Endothelial cell (in vitro differentiated cells): ENCODE data around the gene SCN3A. TPM values are rescaled to one million over a fixed set of nuclear protein-coding genes. Genes with fewer than 3 reads are reported as not detected.

Source experiments
- DNase-seq: peaks from one replicate; pipeline ENCODE4 v3.0.0; 2021; ENCODE audit warnings: low spot score
- H3K27ac Mint-ChIP-seq: one replicate; pipeline ENCODE4 v1.8.0; 2021; ENCODE audit warnings: mixed read lengths, inconsistent platforms; ENCODE audit not compliant: unreplicated experiment
- H3K27me3 Mint-ChIP-seq: one replicate; pipeline ENCODE4 v1.8.0; 2021; ENCODE audit warnings: mild to moderate bottlenecking, moderate library complexity, mixed read lengths, inconsistent platforms; ENCODE audit not compliant: unreplicated experiment
- H3K36me3 Mint-ChIP-seq: one replicate; pipeline ENCODE4 v1.8.0; 2021; ENCODE audit warnings: mild to moderate bottlenecking, low read depth, mixed read lengths, inconsistent platforms; ENCODE audit not compliant: unreplicated experiment
- H3K4me1 Mint-ChIP-seq: one replicate; pipeline ENCODE4 v1.8.0; 2021; ENCODE audit warnings: mild to moderate bottlenecking, mixed read lengths, inconsistent platforms; ENCODE audit not compliant: unreplicated experiment
- H3K4me3 Mint-ChIP-seq: one replicate; pipeline ENCODE4 v1.8.0; 2021; ENCODE audit warnings: mild to moderate bottlenecking, mixed read lengths, inconsistent platforms; ENCODE audit not compliant: unreplicated experiment
- H3K9me3 Mint-ChIP-seq: one replicate; pipeline ENCODE4 v1.8.0; 2021; ENCODE audit warnings: mixed read lengths, inconsistent platforms; ENCODE audit not compliant: unreplicated experiment
- total RNA-seq: library from RNA; stranded (reverse); fragmentation: NEBNext Ultra II Directional; extraction: Animal tissue kit (Norgen Biotek cat#: 25700); gene quantifications from one replicate; pipeline ENCODE4 v1.2.1, GENCODE V29; 2021; ENCODE audit not compliant: unreplicated experiment
- TF ChIP-seq, protein P1 (sequence below): fragments of 200-600 bp; sonication (generic); IDR thresholded peaks from one replicate; pipeline ENCODE4 v1.5.0; 2021; ENCODE audit warnings: antibody characterized with exemption; ENCODE audit not compliant: unreplicated experiment

SCN3A gene
- total RNA-seq, 1 donor from 2014 or later, result 0.38 TPM

DNA sequence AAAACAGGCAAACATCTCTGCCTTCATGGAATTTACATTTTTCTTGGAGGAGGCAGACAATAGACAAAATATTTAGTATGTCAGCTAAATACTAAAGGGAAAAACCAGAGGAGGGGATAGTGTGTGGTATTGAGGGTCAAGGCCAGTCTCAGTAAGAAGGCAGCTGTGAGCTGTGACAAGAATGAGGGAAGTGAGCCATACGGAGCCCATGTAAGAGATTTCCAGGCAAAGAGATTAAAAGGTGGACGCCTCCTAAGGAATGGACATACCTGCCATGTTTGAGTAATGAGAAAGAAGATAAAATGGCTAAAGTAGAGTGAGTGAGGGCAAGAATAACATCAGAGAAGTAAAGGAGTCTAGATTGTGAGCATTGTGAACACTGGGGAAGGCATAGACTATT, 33.2 kb upstream of the SCN3A start:
- Mint-ChIP-seq H3K27ac (no peak overlapping the region), H3K9me3 (no peaks in the 10 kb centered on the region), H3K4me3 (no peak overlapping the region), H3K36me3 (no peaks in the 10 kb centered on the region), H3K4me1 (peaks cover 4% of the 10 kb centered on the region), H3K27me3 (no peaks in the 10 kb centered on the region)
- no peak for DNase-seq
- TF ChIP-seq, protein P1, sequence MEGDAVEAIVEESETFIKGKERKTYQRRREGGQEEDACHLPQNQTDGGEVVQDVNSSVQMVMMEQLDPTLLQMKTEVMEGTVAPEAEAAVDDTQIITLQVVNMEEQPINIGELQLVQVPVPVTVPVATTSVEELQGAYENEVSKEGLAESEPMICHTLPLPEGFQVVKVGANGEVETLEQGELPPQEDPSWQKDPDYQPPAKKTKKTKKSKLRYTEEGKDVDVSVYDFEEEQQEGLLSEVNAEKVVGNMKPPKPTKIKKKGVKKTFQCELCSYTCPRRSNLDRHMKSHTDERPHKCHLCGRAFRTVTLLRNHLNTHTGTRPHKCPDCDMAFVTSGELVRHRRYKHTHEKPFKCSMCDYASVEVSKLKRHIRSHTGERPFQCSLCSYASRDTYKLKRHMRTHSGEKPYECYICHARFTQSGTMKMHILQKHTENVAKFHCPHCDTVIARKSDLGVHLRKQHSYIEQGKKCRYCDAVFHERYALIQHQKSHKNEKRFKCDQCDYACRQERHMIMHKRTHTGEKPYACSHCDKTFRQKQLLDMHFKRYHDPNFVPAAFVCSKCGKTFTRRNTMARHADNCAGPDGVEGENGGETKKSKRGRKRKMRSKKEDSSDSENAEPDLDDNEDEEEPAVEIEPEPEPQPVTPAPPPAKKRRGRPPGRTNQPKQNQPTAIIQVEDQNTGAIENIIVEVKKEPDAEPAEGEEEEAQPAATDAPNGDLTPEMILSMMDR, result no peak

DNA sequence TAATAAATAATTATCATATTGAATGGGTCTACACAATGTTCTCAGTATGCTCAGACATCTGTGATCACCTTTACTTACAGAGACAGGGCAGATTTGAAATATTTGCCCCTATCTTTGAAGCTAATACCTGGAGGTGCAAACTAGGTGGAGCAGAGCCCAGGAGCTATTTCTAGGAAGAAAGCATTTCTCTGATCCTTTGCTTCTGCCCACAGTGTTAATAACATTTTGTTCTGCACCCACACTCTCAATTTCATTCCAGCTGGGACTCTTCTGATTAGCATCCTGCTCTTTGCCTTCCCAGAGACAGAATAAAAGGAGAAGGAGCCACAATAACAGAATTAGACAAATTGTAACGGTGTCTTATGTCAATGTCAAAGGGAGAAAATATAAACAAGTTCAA, 23.7 kb upstream of the SCN3A start:
- TF ChIP-seq, protein P1, result no peak
- H3K9me3 Mint-ChIP-seq, result no peaks in the 10 kb centered on the region
- no peaks in the 10 kb centered on the region for H3K27me3 Mint-ChIP-seq
- DNase-seq, result no peak
- H3K36me3 Mint-ChIP-seq, result no peaks in the 10 kb centered on the region
- H3K4me1 Mint-ChIP-seq, result no peaks in the 10 kb centered on the region
- H3K4me3 Mint-ChIP-seq, result no peak overlapping the region
- no peak overlapping the region for H3K27ac Mint-ChIP-seq

GRCh38 chr2:165224941-165225340, 21.1 kb upstream of the SCN3A start:
- Mint-ChIP-seq H3K27me3 (no peaks in the 10 kb centered on the region), H3K9me3 (no peaks in the 10 kb centered on the region), H3K4me1 (no peaks in the 10 kb centered on the region), H3K4me3 (no peak overlapping the region), H3K27ac (no peak overlapping the region), H3K36me3 (no peaks in the 10 kb centered on the region)
- DNase-seq, result no peak
- TF ChIP-seq, protein P1, result no peak

DNA sequence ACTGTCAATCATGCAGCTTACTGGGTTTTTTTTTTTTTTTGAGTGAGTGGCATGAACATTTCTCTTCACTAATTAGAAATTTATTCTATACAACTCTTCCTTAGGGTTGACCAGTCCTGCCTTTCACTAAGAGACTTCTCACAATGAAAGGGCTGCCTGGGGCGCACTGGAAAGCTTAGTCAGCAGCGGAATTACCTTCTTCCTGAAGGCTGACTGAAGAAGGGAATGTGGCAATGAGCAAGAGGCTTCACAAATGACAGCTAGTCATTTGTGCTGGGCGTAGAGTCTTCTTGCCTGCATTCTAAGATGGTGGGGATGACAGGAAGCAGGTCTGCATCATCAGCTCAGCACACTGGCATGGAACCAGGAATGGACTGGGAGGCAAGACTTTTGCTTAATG, 15.6 kb upstream of the SCN3A start:
- Mint-ChIP-seq H3K4me1 (no peaks in the 10 kb centered on the region), H3K4me3 (no peak overlapping the region), H3K36me3 (no peaks in the 10 kb centered on the region), H3K27me3 (peaks cover 3% of the 10 kb centered on the region), H3K27ac (no peak overlapping the region), H3K9me3 (no peaks in the 10 kb centered on the region)
- DNase-seq, result no peak
- TF ChIP-seq, protein P1, result no peak

DNA sequence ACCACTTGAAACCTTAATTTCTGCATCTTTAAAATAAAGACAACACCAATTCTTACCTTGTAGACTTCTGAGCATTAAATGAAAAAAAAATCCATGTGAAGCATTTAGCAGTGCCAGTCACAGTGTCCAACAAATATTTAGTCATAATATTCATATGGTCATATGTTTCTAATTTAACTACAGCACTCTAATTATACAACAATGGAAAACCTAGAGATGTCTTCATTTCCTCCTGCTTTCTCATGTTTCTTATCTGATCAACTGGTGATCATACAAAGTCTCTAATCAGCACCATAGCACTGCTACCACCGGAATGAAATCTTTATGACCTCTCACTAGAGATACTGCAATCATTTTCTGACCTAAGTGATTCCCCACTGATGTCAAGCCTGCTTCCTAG, 10.2 kb upstream of the SCN3A start:
- Mint-ChIP-seq H3K27me3 (peaks cover 3% of the 10 kb centered on the region), H3K27ac (no peak overlapping the region), H3K9me3 (no peaks in the 10 kb centered on the region), H3K4me3 (no peak overlapping the region), H3K36me3 (no peaks in the 10 kb centered on the region), H3K4me1 (peaks cover 6% of the 10 kb centered on the region)
- DNase-seq, result no peak
- TF ChIP-seq, protein P1, result no peak
